Suprapubic skin (tissue), 3 donors: ENCODE results near the gene ASPDH.

ENCODE experiments used
- CTCF ChIP-seq, 2 donors: fragments of 200-600 bp in 1 of 2; fragments of 450-650 bp in 1 of 2; sonication (generic) in 1 of 2; IDR thresholded peaks; one replicate each; pipeline ENCODE4 v1.5.1; 2016 to 2019; ENCODE audit warnings: antibody characterized with exemption in 2 of 2, mild to moderate bottlenecking in 1 of 2, moderate library complexity in 1 of 2
- EP300 ChIP-seq: sonication (generic); formaldehyde crosslinking; IDR thresholded peaks from one replicate; pipeline ENCODE4 v1.6.1; 2017; ENCODE audit warnings: antibody characterized with exemption
- POLR2A ChIP-seq, 2 donors: fragments of 450-650 bp; IDR thresholded peaks; one replicate each; pipeline ENCODE4 v1.6.1; 2017; ENCODE audit warnings: antibody characterized with exemption in 2 of 2, mild to moderate bottlenecking in 2 of 2, moderate library complexity in 2 of 2

GRCh38 chr19:50516456-50516855 lies 2.7 kb upstream of the ASPDH start:
- TF ChIP-seq CTCF (IDR thresholded peaks at IDR 0.05) (no peak), POLR2A (IDR thresholded peaks at IDR 0.05) (no peak), EP300 (no peak)
